T-cell (primary cell): ENCODE measurements around the gene CCN6. TPM values are rescaled to one million over a fixed set of nuclear protein-coding genes. Genes with fewer than 3 reads are reported as not detected.
"Not testable (repeated sequence)": the region's sequence is repeated elsewhere in the genome, so short reads cannot be mapped to it uniquely, and the experiment has no call there.

Experiments
- ATAC-seq, 4 experiments: fragments of 200-7000 bp in 3 of 4; fragments of 150-1000 bp in 1 of 4; cut with Tn5 transposase; replicated peaks in 1 of 4; 1 replicate in 3 of 4; 2 replicates in 1 of 4; pipeline ENCODE4 v1.10.0; 2021; ENCODE audit warnings: moderate library complexity in 3 of 4, mild to moderate bottlenecking in 2 of 4, moderate number of reproducible peaks in 1 of 4
- CTCF ChIA-PET, 2 donors: fragments of 300-600 bp; sonication (Branson Sonifier 250); formaldehyde crosslinking; loops; one replicate each; lab custom pipeline; 2022; ENCODE audit warnings: antibody characterized with exemption in 2 of 2; lab: Charles Lee
- POLR2A ChIA-PET, 2 donors: fragments of 300-600 bp; sonication (Branson Sonifier 250); formaldehyde crosslinking; loops; one replicate each; lab custom pipeline; 2022; ENCODE audit warnings: antibody characterized with exemption in 2 of 2; lab: Charles Lee
- DNase-seq, 35 experiments: peaks; one replicate each; pipeline versions ENCODE4 v3.0.0 to v3.0.0-alpha.2; 2013 to 2023
- H3K27ac ChIP-seq: one replicate; pipeline ENCODE4 v1.5.1; 2013; ENCODE audit warnings: low read length
- H3K27me3 ChIP-seq, 2 experiments: replicated peaks in 1 of 2; 1 replicate in 1 of 2; 2 replicates in 1 of 2; pipeline versions ENCODE4 v1.6.1 to v1.7.0; 2013; ENCODE audit warnings: low read length in 1 of 2, mixed read lengths in 1 of 2; ENCODE audit not compliant: control insufficient read depth in 2 of 2, insufficient read depth in 2 of 2; ENCODE audit errors: extremely low read depth in 1 of 2
- H3K36me3 ChIP-seq, 2 donors: 1 replicate in 1 of 2; 2 replicates in 1 of 2; pipeline versions ENCODE4 v1.6.1 to v1.7.0; 2013; ENCODE audit warnings: low read length in 1 of 2; ENCODE audit not compliant: control insufficient read depth in 2 of 2, insufficient read depth in 1 of 2; ENCODE audit errors: extremely low read depth in 1 of 2
- H3K4me1 ChIP-seq, 2 experiments: 1 replicate in 1 of 2; 2 replicates in 1 of 2; pipeline versions ENCODE4 v1.6.1 to v1.7.0; 2013; ENCODE audit warnings: low read length in 2 of 2, mixed read lengths in 1 of 2; ENCODE audit not compliant: insufficient read depth in 2 of 2, control insufficient read depth in 1 of 2; ENCODE audit errors: extremely low read depth in 1 of 2
- H3K4me3 ChIP-seq, 2 donors: 1 replicate in 1 of 2; 2 replicates in 1 of 2; pipeline versions ENCODE4 v1.5.1 to v1.7.0; 2013; ENCODE audit warnings: mild to moderate bottlenecking in 2 of 2, low read length in 1 of 2, moderate library complexity in 1 of 2; ENCODE audit not compliant: control insufficient read depth in 1 of 2; ENCODE audit errors: extremely low read depth in 1 of 2
- H3K9me3 ChIP-seq: 2 replicates; pipeline ENCODE4 v1.7.0; 2013
- H3K27ac Mint-ChIP-seq, 2 donors: one replicate each; pipeline ENCODE4 v1.8.0; 2020 to 2021; ENCODE audit warnings: mild to moderate bottlenecking in 2 of 2, mixed read lengths in 2 of 2
- H3K27me3 Mint-ChIP-seq, 2 donors: one replicate each; pipeline ENCODE4 v1.8.0; 2021 to 2022; ENCODE audit warnings: mixed read lengths in 2 of 2
- H3K36me3 Mint-ChIP-seq: one replicate; pipeline ENCODE4 v1.8.0; 2021; ENCODE audit warnings: mixed read lengths
- H3K4me1 Mint-ChIP-seq, 3 donors: one replicate each; pipeline ENCODE4 v1.8.0; 2020 to 2022; ENCODE audit warnings: mixed read lengths in 3 of 3, mild to moderate bottlenecking in 1 of 3
- H3K4me3 Mint-ChIP-seq, 3 donors: one replicate each; pipeline ENCODE4 v1.8.0; 2020 to 2022; ENCODE audit warnings: mild to moderate bottlenecking in 3 of 3, mixed read lengths in 3 of 3, moderate library complexity in 3 of 3
- H3K9me3 Mint-ChIP-seq, 3 donors: one replicate each; pipeline ENCODE4 v1.8.0; 2020 to 2022; ENCODE audit warnings: mixed read lengths in 3 of 3
- WGBS: methylation state at CpG from one replicate; pipeline ENCODE4 v1.1.5; 2013; ENCODE audit warnings: missing lambda C conversion rate; ENCODE audit not compliant: insufficient coverage; 5-methylcytosine and 5-hydroxymethylcytosine counted together
- total RNA-seq, 35 experiments: library from RNA in 6 of 35; stranded (reverse) in 6 of 35; fragments of 120-200 nt in 1 of 35; gene quantifications; one replicate each; pipeline versions ENCODE4 v1.2.1 to v1.2.4 and lab custom pipeline; 2013 to 2026

CCN6 gene
- total RNA-seq, 5 donors from 2014 or later (not counting 1 experiment from before 2014, with no cell fraction given) = not detected

DNA sequence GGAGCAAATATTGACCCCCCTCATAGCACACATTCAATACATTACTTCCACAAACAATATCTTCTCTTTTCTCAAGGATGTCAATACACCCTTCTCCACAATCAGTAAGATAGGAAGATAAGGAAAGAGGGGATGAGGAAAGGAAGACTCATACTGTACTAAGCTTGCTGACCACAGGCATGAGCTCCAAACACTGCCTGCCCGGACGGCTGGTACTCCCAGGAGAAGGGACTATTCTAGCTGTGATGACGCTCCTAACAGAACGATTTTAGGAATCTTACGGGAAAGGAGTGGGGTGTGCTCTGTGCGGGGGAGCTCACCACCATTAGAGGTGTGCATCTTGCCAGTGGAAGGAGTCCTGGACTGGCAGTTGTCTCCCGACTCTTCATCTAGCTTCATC, 3.9 kb upstream of the CCN6 start:
- 92% methylated on average over 6 of the region's 7 CpGs for WGBS
- no peaks in the 10 kb centered on the region for H3K4me1 ChIP-seq
- ChIA-PET CTCF (interaction anchor here (0.6 to 1.5 kb wide), 4 partner anchors 9 to 340 kb away, joined by 3 to 9 read pairs (median 5); no protein-coding TSS in a partner anchor), POLR2A (interaction anchor here in 1 of 2 donors (1.2 kb wide), 1 partner anchor 9 kb away, joined by 4 read pairs; no protein-coding TSS in a partner anchor)
- DNase-seq = no peak
- no peaks in the 10 kb centered on the region for H3K36me3 Mint-ChIP-seq
- H3K36me3 ChIP-seq = no peaks in the 10 kb centered on the region
- H3K27me3 ChIP-seq = peaks cover 0 to 3% of the 10 kb centered on the region in 2 experiments
- peaks cover 0 to 2% of the 10 kb centered on the region in 2 donors for H3K27me3 Mint-ChIP-seq
- no peaks in the 10 kb centered on the region for H3K9me3 ChIP-seq
- H3K27ac ChIP-seq = no peak overlapping the region
- no peak overlapping the region for H3K4me3 Mint-ChIP-seq
- H3K27ac Mint-ChIP-seq = no peak overlapping the region
- no peaks in the 10 kb centered on the region for H3K4me1 Mint-ChIP-seq
- H3K4me3 ChIP-seq = no peak overlapping the region
- ATAC-seq = no peak
- H3K9me3 Mint-ChIP-seq = no peaks in the 10 kb centered on the region

DNA sequence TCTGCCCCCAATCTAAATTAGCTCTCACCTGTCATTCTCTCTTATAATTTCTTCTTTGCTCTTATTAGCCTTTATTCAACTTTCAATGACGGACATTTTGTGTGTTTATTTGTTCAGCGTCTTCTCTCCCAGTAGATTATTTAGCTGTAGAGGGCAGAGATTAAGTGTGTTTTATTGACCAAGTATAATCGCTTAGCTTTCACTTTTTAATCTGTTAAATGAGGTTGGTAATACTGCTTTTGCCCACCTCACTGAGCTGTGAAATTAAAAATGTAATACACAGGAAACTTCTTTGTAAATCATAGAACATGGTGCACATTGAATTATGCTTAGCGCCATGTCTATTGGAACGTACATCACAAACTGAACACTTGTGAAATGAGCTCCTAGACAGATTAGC, 3.5 kb upstream of the CCN6 start:
- ChIA-PET POLR2A (interaction anchor here in 1 of 2 donors (0.7 to 1.2 kb wide), 2 partner anchors 8 to 9 kb away, joined by 4 read pairs; no protein-coding TSS in a partner anchor), CTCF (interaction anchor here (0.7 to 1.5 kb wide), 3 partner anchors 9 to 340 kb away, joined by 3 to 9 read pairs (median 3); no protein-coding TSS in a partner anchor)
- H3K9me3 ChIP-seq = no peaks in the 10 kb centered on the region
- no peak for ATAC-seq
- H3K27me3 ChIP-seq = peaks cover 0 to 3% of the 10 kb centered on the region in 2 experiments
- no peaks in the 10 kb centered on the region for H3K36me3 ChIP-seq
- 100% methylated on average over 2 of the region's 5 CpGs for WGBS
- H3K4me1 ChIP-seq = no peaks in the 10 kb centered on the region
- H3K36me3 Mint-ChIP-seq = no peaks in the 10 kb centered on the region
- no peak overlapping the region for H3K27ac Mint-ChIP-seq
- no peak overlapping the region for H3K4me3 ChIP-seq
- no peak overlapping the region for H3K4me3 Mint-ChIP-seq
- no peak for DNase-seq
- peaks cover 0 to 2% of the 10 kb centered on the region in 2 donors for H3K27me3 Mint-ChIP-seq
- no peaks in the 10 kb centered on the region for H3K4me1 Mint-ChIP-seq
- H3K27ac ChIP-seq = no peak overlapping the region
- H3K9me3 Mint-ChIP-seq = no peaks in the 10 kb centered on the region

DNA sequence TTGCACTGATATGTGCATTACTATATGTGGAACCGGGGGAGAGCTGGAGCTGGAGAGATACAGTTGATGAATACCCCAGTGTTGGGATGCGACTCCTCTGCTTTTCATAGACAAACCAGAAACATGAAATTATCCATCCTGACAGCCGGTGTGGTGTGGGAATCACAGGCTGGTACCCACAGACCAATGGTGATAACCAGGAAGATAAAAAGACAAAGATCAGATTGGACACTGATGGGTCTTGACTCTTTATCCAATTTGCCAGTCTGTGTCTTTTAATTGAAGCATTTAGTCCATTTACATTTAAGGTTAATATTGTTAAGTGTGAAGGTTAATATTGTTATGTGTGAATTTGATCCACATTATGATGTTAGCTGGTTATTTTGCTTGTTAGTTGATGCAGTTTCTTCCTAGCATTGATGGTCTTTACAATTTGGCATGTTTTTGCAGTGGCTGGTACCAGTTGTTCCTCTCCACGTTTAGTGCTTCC, 2.6 kb upstream of the CCN6 start:
- H3K4me1 Mint-ChIP-seq, H3K9me3 Mint-ChIP-seq, H3K27ac ChIP-seq, H3K4me1 ChIP-seq, DNase-seq, H3K9me3 ChIP-seq, H3K4me3 Mint-ChIP-seq, H3K36me3 Mint-ChIP-seq, ATAC-seq, H3K4me3 ChIP-seq, H3K36me3 ChIP-seq, H3K27me3 Mint-ChIP-seq, H3K27ac Mint-ChIP-seq, H3K27me3 ChIP-seq: not testable (repeated sequence)
- 100% methylated on average over 1 of the region's 4 CpGs for WGBS
- CTCF ChIA-PET = interaction anchor here in 1 of 2 donors (1.5 kb wide), 1 partner anchor 10 kb away, joined by 9 read pairs; no protein-coding TSS in a partner anchor
- POLR2A ChIA-PET = interaction anchor here (0.5 to 0.7 kb wide), 3 partner anchors 8 to 328 kb away, joined by 3 to 4 read pairs (median 3); no protein-coding TSS in a partner anchor

GRCh38 chr6:112054555-112055190, 769 bp downstream of the CCN6 start:
- WGBS = 89% methylated on average over 9 of the region's 10 CpGs
- POLR2A ChIA-PET = no interaction called here
- H3K4me3 Mint-ChIP-seq = no peak overlapping the region
- Histone ChIP-seq H3K4me3 (no peak overlapping the region), H3K27me3 (peaks cover 0 to 3% of the 10 kb centered on the region in 2 experiments), H3K9me3 (no peaks in the 10 kb centered on the region), H3K36me3 (no peaks in the 10 kb centered on the region), H3K4me1 (no peaks in the 10 kb centered on the region), H3K27ac (no peak overlapping the region)
- H3K9me3 Mint-ChIP-seq = no peaks in the 10 kb centered on the region
- H3K27me3 Mint-ChIP-seq = peaks cover 0 to 4% of the 10 kb centered on the region in 2 donors
- no peak for DNase-seq
- no peaks in the 10 kb centered on the region for H3K36me3 Mint-ChIP-seq
- CTCF ChIA-PET = interaction anchor here in 1 of 2 donors (0.6 kb wide), 1 partner anchor 1228 kb away, joined by 3 read pairs; no protein-coding TSS in a partner anchor
- no peaks in the 10 kb centered on the region for H3K4me1 Mint-ChIP-seq
- no peak for ATAC-seq
- no peak overlapping the region for H3K27ac Mint-ChIP-seq

- no peaks in the 10 kb centered on the region for H3K36me3 ChIP-seq
- Mint-ChIP-seq H3K4me1 (no peaks in the 10 kb centered on the region), H3K27ac (no peak overlapping the region), H3K9me3 (no peaks in the 10 kb centered on the region), H3K4me3 (no peak overlapping the region), H3K36me3 (no peaks in the 10 kb centered on the region), H3K27me3 (peaks cover 0 to 4% of the 10 kb centered on the region in 2 donors)
- H3K4me3 ChIP-seq = no peak overlapping the region
- no peaks in the 10 kb centered on the region for H3K9me3 ChIP-seq
- no peak for DNase-seq
- ChIA-PET POLR2A (interaction anchor here in 1 of 2 donors (0.9 kb wide), 1 partner anchor 8 kb away, joined by 4 read pairs; no protein-coding TSS in a partner anchor), CTCF (no interaction called here)
- no peaks in the 10 kb centered on the region for H3K27me3 ChIP-seq
- ATAC-seq = no peak
- 41% methylated on average over 2 of the region's 4 CpGs for WGBS
- no peak overlapping the region for H3K27ac ChIP-seq
- H3K4me1 ChIP-seq = no peaks in the 10 kb centered on the region
These were observed 4.5 kb downstream of the CCN6 start for GRCh38 chr6:112058243-112059032.

GRCh38 chr6:112061605-112062004, 7.7 kb downstream of the CCN6 start:
- Mint-ChIP-seq H3K9me3 (no peaks in the 10 kb centered on the region), H3K4me3 (no peak overlapping the region), H3K36me3 (no peaks in the 10 kb centered on the region), H3K27me3 (no peaks in the 10 kb centered on the region), H3K4me1 (peaks cover 0 to 6% (median 0%) of the 10 kb centered on the region in 3 donors), H3K27ac (no peak overlapping the region)
- no CpG with 5 or more reads among the region's 4 CpGs for WGBS
- Histone ChIP-seq H3K27me3 (no peaks in the 10 kb centered on the region), H3K4me1 (no peaks in the 10 kb centered on the region), H3K27ac (no peak overlapping the region), H3K9me3 (no peaks in the 10 kb centered on the region), H3K36me3 (no peaks in the 10 kb centered on the region), H3K4me3 (no peak overlapping the region)
- DNase-seq (no peak), ATAC-seq (no peak)
- CTCF ChIA-PET = interaction anchor here in 1 of 2 donors (0.6 to 1.2 kb wide), 2 partner anchors 44 to 1120 kb away, joined by 4 to 5 read pairs; no protein-coding TSS in a partner anchor
- POLR2A ChIA-PET = interaction anchor here (0.6 kb wide), 2 partner anchors 18 to 1378 kb away, joined by 3 to 4 read pairs; no protein-coding TSS in a partner anchor
